Activated CD8-positive, alpha-beta T cell treated with anti-CD3 and anti-CD28 coated beads for 36 hours (primary cell): ENCODE data around the gene TCEANC2. TPM values are rescaled to one million over a fixed set of nuclear protein-coding genes. Genes with fewer than 3 reads are reported as not detected.

Source experiments
- ATAC-seq: fragments of 200-7000 bp; cut with Tn5 transposase; one replicate; pipeline ENCODE4 v1.10.0; 2021; ENCODE audit warnings: mild to moderate bottlenecking, moderate library complexity
- CTCF ChIA-PET: fragments of 350-600 bp; sonication (Branson Sonifier 250); formaldehyde crosslinking; loops from one replicate; lab custom pipeline; 2021; ENCODE audit warnings: antibody characterized with exemption; lab: Charles Lee
- POLR2A ChIA-PET: fragments of 350-600 bp; sonication (Branson Sonifier 250); formaldehyde crosslinking; loops from one replicate; lab custom pipeline; 2021; ENCODE audit warnings: antibody characterized with exemption; lab: Charles Lee
- DNase-seq: peaks from one replicate; pipeline ENCODE4 v3.0.0-alpha.2; 2020
- H3K27ac Mint-ChIP-seq: one replicate; pipeline ENCODE4 v1.8.0; 2021; ENCODE audit warnings: mild to moderate bottlenecking, mixed read lengths
- H3K27me3 Mint-ChIP-seq: one replicate; pipeline ENCODE4 v1.8.0; 2021; ENCODE audit warnings: mixed read lengths
- H3K36me3 Mint-ChIP-seq: one replicate; pipeline ENCODE4 v1.8.0; 2021; ENCODE audit warnings: low read depth, mixed read lengths
- H3K4me1 Mint-ChIP-seq: one replicate; pipeline ENCODE4 v1.8.0; 2021; ENCODE audit warnings: low read depth, mixed read lengths
- H3K4me3 Mint-ChIP-seq: one replicate; pipeline ENCODE4 v1.8.0; 2021; ENCODE audit warnings: mild to moderate bottlenecking, moderate library complexity, mixed read lengths
- H3K9me3 Mint-ChIP-seq: one replicate; pipeline ENCODE4 v1.8.0; 2021; ENCODE audit warnings: mixed read lengths
- intact Hi-C: fragments of 100-400 bp; cut with micrococcal nuclease; formaldehyde crosslinking; loops from one replicate; pipeline ENCODE4 v1.10.0; 2022
- total RNA-seq, 2 experiments: library from RNA; stranded (reverse); gene quantifications; one replicate each; pipeline ENCODE4 v1.2.3, GENCODE V29; 2021
- TF ChIP-seq, protein P1 (sequence below): fragments of 200-600 bp; IDR thresholded peaks from one replicate; pipeline ENCODE4 v1.8.0; 2022; ENCODE audit warnings: antibody characterized with exemption, mild to moderate bottlenecking

Gene TCEANC2
- total RNA-seq, 2 experiments from 2014 or later, result 11.1 to 11.2 TPM

DNA sequence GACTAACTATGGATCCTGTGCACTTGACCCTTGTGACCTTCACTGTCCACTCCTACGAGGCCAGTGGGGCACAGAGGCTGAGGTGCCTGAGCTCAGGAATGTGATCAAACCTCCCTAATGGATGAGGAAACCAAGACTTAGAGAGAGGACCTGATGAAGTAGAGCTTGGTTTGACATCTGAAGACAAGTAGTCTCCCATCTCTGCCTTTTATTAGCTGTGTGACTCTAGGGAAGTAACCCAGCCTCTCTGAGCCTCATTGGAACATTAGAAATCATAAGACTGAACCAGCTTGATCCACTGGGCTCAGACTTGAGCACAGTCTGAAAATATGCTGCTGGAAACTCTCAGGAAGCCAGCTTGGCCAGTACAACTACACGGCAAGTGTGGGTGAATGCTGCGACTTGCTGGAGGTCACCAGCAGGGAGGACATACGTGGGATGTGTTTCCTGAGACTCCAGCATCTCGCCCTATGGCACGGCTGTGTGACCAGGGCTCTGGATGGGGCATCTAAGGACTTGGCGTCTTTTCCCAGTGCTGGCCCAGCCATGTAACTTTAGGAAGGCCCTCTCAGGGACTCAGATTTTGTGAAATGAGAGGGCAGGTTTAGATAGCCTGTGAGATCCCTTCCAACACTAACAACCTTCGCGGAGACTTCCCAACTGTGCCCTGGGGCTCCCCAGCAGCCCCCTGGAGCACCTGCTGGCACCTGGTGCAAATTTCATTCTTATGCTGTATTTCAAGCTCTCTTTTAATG is 88.9 kb downstream of the TCEANC2 start:
- Mint-ChIP-seq H3K4me3 (no peak overlapping the region), H3K4me1 (no peaks in the 10 kb centered on the region), H3K36me3 (no peaks in the 10 kb centered on the region), H3K27me3 (no peaks in the 10 kb centered on the region), H3K9me3 (no peaks in the 10 kb centered on the region), H3K27ac (no peak overlapping the region)
- TF ChIP-seq, protein P1, sequence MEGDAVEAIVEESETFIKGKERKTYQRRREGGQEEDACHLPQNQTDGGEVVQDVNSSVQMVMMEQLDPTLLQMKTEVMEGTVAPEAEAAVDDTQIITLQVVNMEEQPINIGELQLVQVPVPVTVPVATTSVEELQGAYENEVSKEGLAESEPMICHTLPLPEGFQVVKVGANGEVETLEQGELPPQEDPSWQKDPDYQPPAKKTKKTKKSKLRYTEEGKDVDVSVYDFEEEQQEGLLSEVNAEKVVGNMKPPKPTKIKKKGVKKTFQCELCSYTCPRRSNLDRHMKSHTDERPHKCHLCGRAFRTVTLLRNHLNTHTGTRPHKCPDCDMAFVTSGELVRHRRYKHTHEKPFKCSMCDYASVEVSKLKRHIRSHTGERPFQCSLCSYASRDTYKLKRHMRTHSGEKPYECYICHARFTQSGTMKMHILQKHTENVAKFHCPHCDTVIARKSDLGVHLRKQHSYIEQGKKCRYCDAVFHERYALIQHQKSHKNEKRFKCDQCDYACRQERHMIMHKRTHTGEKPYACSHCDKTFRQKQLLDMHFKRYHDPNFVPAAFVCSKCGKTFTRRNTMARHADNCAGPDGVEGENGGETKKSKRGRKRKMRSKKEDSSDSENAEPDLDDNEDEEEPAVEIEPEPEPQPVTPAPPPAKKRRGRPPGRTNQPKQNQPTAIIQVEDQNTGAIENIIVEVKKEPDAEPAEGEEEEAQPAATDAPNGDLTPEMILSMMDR, result no peak
- no peak for DNase-seq
- ATAC-seq, result no peak
- intact Hi-C loops, result no loop called here
- CTCF ChIA-PET, result interaction anchor here (1.0 kb wide), 1 partner anchor 60 kb away, joined by 4 read pairs; no protein-coding TSS in a partner anchor
- POLR2A ChIA-PET, result no interaction called here

DNA sequence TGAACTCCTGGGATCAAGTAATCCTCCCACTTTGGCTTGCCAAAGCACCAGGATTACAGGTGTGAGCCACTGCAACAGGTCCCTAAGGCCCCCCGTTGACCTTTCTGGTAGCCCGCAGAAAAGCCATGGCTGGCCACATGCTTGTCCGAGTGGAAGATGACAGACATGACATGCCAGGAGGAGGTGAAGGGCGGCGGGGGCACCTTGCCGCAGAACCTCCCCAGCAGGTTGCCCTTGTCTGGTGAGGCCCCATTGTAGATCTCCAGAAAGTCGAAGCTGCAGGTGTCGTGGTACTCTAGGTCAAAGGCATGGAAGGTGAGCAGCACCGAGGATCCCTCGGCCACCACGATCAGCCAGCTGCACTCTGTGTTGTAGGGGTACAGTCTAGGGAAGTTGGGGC is 91.0 kb downstream of the TCEANC2 start:
- ChIA-PET CTCF (no interaction called here), POLR2A (no interaction called here)
- Mint-ChIP-seq H3K27me3 (no peaks in the 10 kb centered on the region), H3K4me1 (no peaks in the 10 kb centered on the region), H3K4me3 (no peak overlapping the region), H3K36me3 (no peaks in the 10 kb centered on the region), H3K27ac (no peak overlapping the region), H3K9me3 (no peaks in the 10 kb centered on the region)
- intact Hi-C loops, result no loop called here
- no peak for ATAC-seq
- TF ChIP-seq, protein P1, result no peak
- no peak for DNase-seq

DNA sequence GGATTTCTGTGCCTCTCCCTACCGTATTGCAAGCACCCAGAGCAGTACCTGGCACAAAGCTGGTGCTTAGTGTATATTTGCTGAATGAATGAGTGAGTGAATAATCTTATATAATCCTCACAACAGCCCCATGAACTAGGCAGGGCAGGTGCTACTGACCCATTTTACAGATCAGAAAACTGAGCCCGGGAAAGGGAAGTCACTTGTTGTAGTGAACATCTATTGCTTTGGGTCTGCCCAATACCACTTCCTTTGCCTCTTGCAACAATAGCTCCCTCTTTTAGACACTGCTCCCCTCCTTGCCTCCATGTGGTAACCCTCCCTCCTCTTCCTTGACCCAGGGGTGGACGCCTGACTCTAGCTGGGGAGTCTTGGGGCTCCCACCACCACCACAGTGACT is 96.3 kb downstream of the TCEANC2 start:
- Mint-ChIP-seq H3K27ac (no peak overlapping the region), H3K9me3 (no peaks in the 10 kb centered on the region), H3K36me3 (no peaks in the 10 kb centered on the region), H3K4me1 (no peaks in the 10 kb centered on the region), H3K27me3 (no peaks in the 10 kb centered on the region), H3K4me3 (no peak overlapping the region)
- intact Hi-C loops, result no loop called here
- ATAC-seq (no peak), DNase-seq (no peak)
- TF ChIP-seq, protein P1, result no peak
- POLR2A ChIA-PET, result interaction anchor here (0.6 kb wide), 1 partner anchor 356 kb away, joined by 3 read pairs; no protein-coding TSS in a partner anchor
- CTCF ChIA-PET, result no interaction called here

DNA sequence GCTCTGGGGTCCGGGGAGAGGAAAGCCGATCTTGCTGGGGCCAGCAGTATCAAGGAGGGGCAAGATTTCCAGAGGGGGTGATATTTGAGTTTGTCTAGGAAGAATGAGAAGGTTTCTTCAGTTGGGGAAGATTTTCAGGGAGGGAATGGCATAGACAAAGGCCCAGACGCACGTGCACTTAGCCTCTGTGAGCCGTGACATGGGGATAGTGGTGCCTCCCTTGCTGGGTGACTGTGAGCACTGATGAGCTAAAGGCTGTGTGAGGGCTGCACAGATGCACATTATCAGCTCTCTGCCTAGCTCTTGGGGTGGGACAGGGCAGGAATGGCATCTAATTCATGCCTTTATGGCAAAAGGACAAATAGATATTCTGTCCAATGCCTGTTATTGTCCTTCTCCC is 97.6 kb downstream of the TCEANC2 start:
- H3K27ac Mint-ChIP-seq, result no peak overlapping the region
- H3K36me3 Mint-ChIP-seq, result no peaks in the 10 kb centered on the region
- TF ChIP-seq, protein P1, result no peak
- DNase-seq, result no peak
- CTCF ChIA-PET, result no interaction called here
- no peaks in the 10 kb centered on the region for H3K4me1 Mint-ChIP-seq
- intact Hi-C loops, result no loop called here
- no peaks in the 10 kb centered on the region for H3K27me3 Mint-ChIP-seq
- H3K9me3 Mint-ChIP-seq, result no peaks in the 10 kb centered on the region
- no peak overlapping the region for H3K4me3 Mint-ChIP-seq
- POLR2A ChIA-PET, result no interaction called here
- ATAC-seq, result no peak

DNA sequence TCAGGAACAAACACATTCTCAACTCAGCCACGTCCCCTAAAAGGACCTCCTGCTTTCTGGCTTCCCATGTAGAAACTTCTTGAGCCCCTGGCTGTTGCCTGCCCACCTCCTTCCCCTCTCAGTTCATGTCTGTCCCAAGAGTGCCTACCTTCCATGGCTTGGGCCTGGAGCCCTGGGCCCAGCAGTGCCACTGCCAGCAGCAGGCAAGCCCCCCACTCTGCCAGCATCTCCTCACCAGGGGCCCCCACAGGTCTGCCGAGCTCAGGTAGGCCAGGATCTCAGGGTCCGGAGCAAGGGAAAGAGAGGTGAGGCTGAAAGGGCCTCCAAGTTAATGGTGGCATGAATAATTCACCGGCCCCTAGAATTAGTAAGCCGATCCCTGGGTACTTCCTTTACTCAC is 99.3 kb downstream of the TCEANC2 start, which contains the start of gene CDCP2:
TSS of gene CDCP2 (minus strand) at position 305 of the 400 bp plus-strand sequence. CDS start at position 227, 78 bp downstream.
- TF ChIP-seq, protein P1, result no peak
- DNase-seq (no peak), ATAC-seq (no peak)
- ChIA-PET POLR2A (no interaction called here), CTCF (no interaction called here)
- Mint-ChIP-seq H3K4me3 (no peak within 1 kb of the TSS), H3K27me3 (no peaks in the 10 kb centered on the region), H3K9me3 (no peaks in the 10 kb centered on the region), H3K27ac (no peak within 1 kb of the TSS), H3K36me3 (no peaks in the 10 kb centered on the region), H3K4me1 (no peaks in the 10 kb centered on the region)
- intact Hi-C loops, result no loop called here
